ENCODE data around the gene PMM2.

DNA sequence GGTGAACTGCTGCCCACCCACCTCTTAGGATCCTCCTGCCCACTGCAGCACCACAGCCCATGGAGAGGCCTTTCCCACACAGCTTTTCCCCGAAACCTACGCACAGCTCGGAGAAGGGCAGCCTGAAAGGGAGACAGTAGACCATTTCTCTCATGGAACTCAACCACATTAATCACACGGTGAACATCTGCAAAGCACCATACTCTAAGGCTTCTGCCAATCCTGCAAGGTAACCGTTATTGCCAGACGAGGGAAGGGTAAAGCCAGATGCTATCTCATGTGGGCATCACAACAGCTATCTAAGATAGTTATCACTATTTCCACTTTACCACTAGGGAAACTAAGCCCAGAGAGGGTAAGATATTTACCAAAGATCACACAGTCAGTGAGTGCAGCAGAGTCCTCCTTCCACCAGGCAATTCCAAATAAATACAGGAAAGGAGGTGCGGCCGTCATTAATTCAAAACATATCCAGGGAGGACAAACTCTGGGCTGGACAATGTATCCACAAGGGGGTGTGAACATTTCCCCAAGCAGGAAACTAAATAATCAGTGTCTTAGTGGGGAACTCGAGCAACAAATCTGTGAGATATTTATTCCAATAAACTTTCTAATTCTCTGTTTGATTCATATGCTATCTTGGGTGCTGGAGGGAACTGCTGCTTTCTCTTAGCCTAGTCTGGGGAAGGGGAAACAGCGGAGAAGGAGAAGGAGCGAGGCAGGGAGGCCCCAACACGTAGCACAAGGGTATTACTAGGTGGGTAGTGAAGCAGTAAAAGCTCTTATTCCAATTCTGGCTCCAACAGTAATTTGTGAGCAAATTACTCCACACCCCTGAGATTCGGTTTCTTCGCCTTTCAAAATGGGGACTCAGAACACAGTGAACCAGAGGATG is 923 bp upstream of the PMM2 start:
- no peak for TF ChIP-seq CTCF (IDR thresholded peaks at IDR 0.05; ENCODE audit: insufficient read depth, low read length)
- TF ChIP-seq, protein P1, sequence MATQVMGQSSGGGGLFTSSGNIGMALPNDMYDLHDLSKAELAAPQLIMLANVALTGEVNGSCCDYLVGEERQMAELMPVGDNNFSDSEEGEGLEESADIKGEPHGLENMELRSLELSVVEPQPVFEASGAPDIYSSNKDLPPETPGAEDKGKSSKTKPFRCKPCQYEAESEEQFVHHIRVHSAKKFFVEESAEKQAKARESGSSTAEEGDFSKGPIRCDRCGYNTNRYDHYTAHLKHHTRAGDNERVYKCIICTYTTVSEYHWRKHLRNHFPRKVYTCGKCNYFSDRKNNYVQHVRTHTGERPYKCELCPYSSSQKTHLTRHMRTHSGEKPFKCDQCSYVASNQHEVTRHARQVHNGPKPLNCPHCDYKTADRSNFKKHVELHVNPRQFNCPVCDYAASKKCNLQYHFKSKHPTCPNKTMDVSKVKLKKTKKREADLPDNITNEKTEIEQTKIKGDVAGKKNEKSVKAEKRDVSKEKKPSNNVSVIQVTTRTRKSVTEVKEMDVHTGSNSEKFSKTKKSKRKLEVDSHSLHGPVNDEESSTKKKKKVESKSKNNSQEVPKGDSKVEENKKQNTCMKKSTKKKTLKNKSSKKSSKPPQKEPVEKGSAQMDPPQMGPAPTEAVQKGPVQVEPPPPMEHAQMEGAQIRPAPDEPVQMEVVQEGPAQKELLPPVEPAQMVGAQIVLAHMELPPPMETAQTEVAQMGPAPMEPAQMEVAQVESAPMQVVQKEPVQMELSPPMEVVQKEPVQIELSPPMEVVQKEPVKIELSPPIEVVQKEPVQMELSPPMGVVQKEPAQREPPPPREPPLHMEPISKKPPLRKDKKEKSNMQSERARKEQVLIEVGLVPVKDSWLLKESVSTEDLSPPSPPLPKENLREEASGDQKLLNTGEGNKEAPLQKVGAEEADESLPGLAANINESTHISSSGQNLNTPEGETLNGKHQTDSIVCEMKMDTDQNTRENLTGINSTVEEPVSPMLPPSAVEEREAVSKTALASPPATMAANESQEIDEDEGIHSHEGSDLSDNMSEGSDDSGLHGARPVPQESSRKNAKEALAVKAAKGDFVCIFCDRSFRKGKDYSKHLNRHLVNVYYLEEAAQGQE (IDR thresholded peaks at IDR 0.05; ENCODE audit: insufficient replicate concordance, low read depth): no peak
- TF ChIP-seq POLR2AphosphoS5 (IDR thresholded peaks at IDR 0.05; ENCODE audit: low read depth): no peak
- TF ChIP-seq SPI1 (IDR thresholded peaks at IDR 0.05; ENCODE audit: borderline replicate concordance, low read depth): no peak
- TF ChIP-seq GABPA (IDR thresholded peaks at IDR 0.05; ENCODE audit: low read depth): no peak

Measured in HL-60 (cell line).